ENCODE results near the gene NRL. TPM values are rescaled to one million over a fixed set of nuclear protein-coding genes. Genes with fewer than 3 reads are reported as not detected.

Gene NRL
- total RNA-seq, 2 donors from 2014 or later, result 4.3 to 4.7 TPM

DNA sequence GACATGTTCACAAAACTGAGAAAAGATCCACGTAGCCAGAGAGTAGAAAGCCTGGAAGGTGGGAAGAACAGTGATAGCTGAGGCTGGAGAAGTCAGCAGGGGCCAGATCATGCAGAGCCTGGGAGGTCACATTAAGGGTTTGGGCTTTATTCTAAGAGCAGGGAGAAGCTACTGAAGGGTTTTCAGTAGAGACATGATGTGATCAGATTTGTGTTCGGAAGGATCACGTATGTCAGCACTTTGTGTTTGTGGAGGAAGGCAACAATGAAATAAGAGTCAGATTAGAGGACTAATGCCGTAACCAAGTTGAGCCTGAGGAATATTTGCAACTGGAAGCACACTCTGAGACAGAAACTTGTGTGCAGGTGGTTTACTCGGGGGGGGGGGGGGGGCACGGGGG lies 24.9 kb downstream of the NRL start:
- WGBS, result 84% methylated on average over 6 of the region's 6 CpGs

DNA sequence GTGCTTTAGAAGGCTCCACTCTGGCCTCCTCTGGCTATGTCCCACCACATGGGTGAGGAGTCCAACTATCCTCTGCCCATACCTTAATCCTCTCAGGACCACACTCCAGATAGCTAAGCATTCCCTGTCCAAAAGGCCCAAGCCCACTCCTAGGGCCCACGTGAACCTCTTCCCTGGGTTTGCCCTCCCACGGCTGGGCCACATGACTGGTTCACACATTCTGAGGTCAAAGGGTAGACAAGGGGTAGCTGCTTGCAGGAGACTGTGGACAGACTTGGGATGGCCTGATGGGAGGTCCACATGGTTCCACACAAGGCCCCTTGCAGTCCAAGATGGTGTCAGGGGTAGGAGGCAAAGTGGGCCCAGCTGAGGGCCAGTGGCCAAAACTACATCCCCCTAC lies 26.7 kb downstream of the NRL start:
- Histone ChIP-seq H3K27ac (no peak overlapping the region), H3K9me3 (no peaks in the 10 kb centered on the region), H3K4me1 (replicated peaks) (no peaks in the 10 kb centered on the region), H3K36me3 (no peaks in the 10 kb centered on the region), H3K4me3 (no peak overlapping the region), H3K27me3 (replicated peaks; ENCODE audit: insufficient read depth) (no peaks in the 10 kb centered on the region)
- TF ChIP-seq POLR2AphosphoS5 (IDR thresholded peaks at IDR 0.05) (no peak), POLR2A (IDR thresholded peaks at IDR 0.05) (no peak)
- TF ChIP-seq, protein P1, sequence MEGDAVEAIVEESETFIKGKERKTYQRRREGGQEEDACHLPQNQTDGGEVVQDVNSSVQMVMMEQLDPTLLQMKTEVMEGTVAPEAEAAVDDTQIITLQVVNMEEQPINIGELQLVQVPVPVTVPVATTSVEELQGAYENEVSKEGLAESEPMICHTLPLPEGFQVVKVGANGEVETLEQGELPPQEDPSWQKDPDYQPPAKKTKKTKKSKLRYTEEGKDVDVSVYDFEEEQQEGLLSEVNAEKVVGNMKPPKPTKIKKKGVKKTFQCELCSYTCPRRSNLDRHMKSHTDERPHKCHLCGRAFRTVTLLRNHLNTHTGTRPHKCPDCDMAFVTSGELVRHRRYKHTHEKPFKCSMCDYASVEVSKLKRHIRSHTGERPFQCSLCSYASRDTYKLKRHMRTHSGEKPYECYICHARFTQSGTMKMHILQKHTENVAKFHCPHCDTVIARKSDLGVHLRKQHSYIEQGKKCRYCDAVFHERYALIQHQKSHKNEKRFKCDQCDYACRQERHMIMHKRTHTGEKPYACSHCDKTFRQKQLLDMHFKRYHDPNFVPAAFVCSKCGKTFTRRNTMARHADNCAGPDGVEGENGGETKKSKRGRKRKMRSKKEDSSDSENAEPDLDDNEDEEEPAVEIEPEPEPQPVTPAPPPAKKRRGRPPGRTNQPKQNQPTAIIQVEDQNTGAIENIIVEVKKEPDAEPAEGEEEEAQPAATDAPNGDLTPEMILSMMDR (IDR thresholded peaks at IDR 0.05), result no peak
- DNase-seq (ENCODE audit: low spot score), result no peak
- 88% methylated on average over 2 of the region's 2 CpGs for WGBS
- intact Hi-C loops (cut with DNase I), result no loop called here

More for the DNA sequence above, 24.9 kb downstream of the NRL start:
- no peak for DNase-seq (ENCODE audit: low spot score)
- Histone ChIP-seq H3K27ac (no peak overlapping the region), H3K4me3 (no peak overlapping the region), H3K36me3 (no peaks in the 10 kb centered on the region), H3K4me1 (replicated peaks) (no peaks in the 10 kb centered on the region), H3K9me3 (no peaks in the 10 kb centered on the region), H3K27me3 (replicated peaks; ENCODE audit: insufficient read depth) (no peaks in the 10 kb centered on the region)
- TF ChIP-seq POLR2A (IDR thresholded peaks at IDR 0.05) (no peak), POLR2AphosphoS5 (IDR thresholded peaks at IDR 0.05) (no peak)
- TF ChIP-seq, protein P1 (IDR thresholded peaks at IDR 0.05), result no peak
- intact Hi-C loops (cut with DNase I), result loop anchor here (2.0 to 5.0 kb wide), 3 partner anchors 31 to 1588 kb away; no protein-coding TSS in a partner anchor

DNA sequence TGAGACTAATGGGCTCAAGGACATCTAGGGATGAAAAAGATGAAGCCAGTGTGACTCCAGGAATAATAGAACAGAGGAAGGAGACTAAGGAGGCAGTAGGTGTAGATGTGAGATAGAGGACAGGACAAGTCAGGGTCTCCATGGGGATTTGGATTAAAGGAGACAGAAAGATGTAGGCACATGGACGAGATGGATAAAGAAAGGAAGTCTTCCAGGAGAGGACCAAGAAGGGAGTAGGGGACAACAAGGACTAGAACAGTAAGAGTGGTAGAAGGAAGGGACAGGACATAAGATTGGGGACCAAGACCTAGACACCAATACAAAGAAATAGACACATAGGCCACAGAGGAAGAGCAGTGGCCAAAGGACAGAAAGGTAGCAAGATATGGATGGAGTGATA lies 27.7 kb downstream of the NRL start:
- no peak for DNase-seq (ENCODE audit: low spot score)
- intact Hi-C loops (cut with DNase I), result no loop called here
- TF ChIP-seq POLR2A (IDR thresholded peaks at IDR 0.05) (no peak), POLR2AphosphoS5 (IDR thresholded peaks at IDR 0.05) (no peak)
- TF ChIP-seq, protein P1 (IDR thresholded peaks at IDR 0.05), result no peak
- no peaks in the 10 kb centered on the region for H3K4me1 ChIP-seq (replicated peaks)
- no peak overlapping the region for H3K4me3 ChIP-seq
- no peak overlapping the region for H3K27ac ChIP-seq
- no peaks in the 10 kb centered on the region for H3K27me3 ChIP-seq (replicated peaks; ENCODE audit: insufficient read depth)
- H3K9me3 ChIP-seq, result no peaks in the 10 kb centered on the region
- whole genome bisulfite sequencing, result 97% methylated on average over 1 of the region's 1 CpG
- no peaks in the 10 kb centered on the region for H3K36me3 ChIP-seq

DNA sequence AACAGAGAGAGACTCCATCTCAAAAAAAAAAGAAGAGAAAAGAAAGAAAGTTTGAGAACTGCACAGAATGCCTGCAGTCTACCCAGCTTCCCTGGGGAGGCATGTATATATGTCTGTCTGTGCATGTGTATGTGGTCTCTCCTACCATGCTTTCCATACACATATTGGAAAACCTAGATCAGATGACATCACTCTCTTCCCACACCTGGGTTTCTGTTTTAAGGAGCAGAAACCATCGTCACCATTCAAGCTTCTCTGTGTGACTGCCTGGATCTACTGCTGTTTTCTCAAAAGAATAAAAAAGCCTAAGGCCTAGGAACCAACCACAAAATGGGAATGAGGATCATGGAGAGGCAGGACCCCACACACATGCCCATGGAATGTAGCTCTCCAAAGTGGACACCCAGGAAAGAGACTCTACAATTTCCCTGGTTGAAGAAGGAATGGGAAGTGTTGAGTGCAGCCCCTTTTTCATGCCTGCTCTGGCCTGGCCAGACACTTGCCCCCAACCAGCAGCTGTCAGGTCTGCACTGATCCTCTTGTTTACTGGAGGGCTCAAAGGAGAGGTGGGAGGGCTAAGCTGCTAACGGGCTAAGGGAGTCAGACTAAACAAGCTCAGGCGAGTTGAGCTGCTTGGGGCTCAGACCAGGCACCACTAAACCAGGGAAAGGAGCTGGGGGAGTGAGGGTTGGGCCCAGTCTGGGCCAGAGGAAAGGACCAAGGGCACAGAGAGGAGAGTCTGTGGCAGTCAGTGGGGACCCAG lies 28.4 kb downstream of the NRL start:
- 64% methylated on average over 3 of the region's 3 CpGs for WGBS
- no peak for DNase-seq (ENCODE audit: low spot score)
- TF ChIP-seq, protein P1 (IDR thresholded peaks at IDR 0.05), result no peak
- TF ChIP-seq POLR2AphosphoS5 (IDR thresholded peaks at IDR 0.05), result no peak
- no peak for TF ChIP-seq POLR2A (IDR thresholded peaks at IDR 0.05)
- intact Hi-C loops (cut with DNase I), result no loop called here
- Histone ChIP-seq H3K27ac (no peak overlapping the region), H3K4me3 (no peak overlapping the region), H3K4me1 (replicated peaks) (no peaks in the 10 kb centered on the region), H3K27me3 (replicated peaks; ENCODE audit: insufficient read depth) (no peaks in the 10 kb centered on the region), H3K36me3 (no peaks in the 10 kb centered on the region), H3K9me3 (no peaks in the 10 kb centered on the region)

DNA sequence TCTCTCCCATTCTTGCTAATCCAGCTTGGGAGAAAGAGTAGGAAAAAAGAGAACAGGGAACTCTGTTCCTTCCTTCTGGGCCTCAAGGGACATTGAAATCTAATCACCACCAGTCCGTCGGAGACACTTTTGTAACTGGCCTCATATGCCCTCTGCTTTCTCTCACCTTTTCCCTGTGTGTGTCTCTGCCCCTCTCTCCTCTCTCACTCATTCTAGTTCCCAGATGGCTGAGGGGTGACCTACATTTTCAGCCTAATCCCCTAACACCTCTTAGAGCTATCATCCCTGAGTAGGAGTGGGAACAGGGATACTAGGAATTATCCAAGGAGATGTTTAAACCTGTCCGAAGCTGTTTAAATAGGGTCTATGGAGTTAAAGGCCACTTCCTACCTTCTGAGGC lies 29.5 kb downstream of the NRL start:
- Histone ChIP-seq H3K9me3 (no peaks in the 10 kb centered on the region), H3K4me3 (no peak overlapping the region), H3K27me3 (replicated peaks; ENCODE audit: insufficient read depth) (no peaks in the 10 kb centered on the region), H3K27ac (no peak overlapping the region), H3K4me1 (replicated peaks) (peaks cover 4% of the 10 kb centered on the region), H3K36me3 (no peaks in the 10 kb centered on the region)
- no peak for DNase-seq (ENCODE audit: low spot score)
- TF ChIP-seq POLR2AphosphoS5 (IDR thresholded peaks at IDR 0.05), result no peak
- TF ChIP-seq, protein P1 (IDR thresholded peaks at IDR 0.05), result no peak
- no peak for TF ChIP-seq POLR2A (IDR thresholded peaks at IDR 0.05)
- WGBS, result 95% methylated on average over 3 of the region's 3 CpGs
- intact Hi-C loops (cut with DNase I), result no loop called here
